HepG2 (cell line): ENCODE measurements around the gene TTLL6. TPM values are rescaled to one million over a fixed set of nuclear protein-coding genes. Genes with fewer than 3 reads are reported as not detected.

ENCODE experiments used
- ATF4 ChIP-seq, 2 experiments: fragments of 450-650 bp in 1 of 2; sonication (generic) in 1 of 2; formaldehyde crosslinking; IDR thresholded peaks; 2 replicates each; pipeline versions ENCODE4 v1.5.0 to v1.8.0; 2020 to 2022; ENCODE audit warnings: mild to moderate bottlenecking in 1 of 2, missing genetic modification reagents in 1 of 2
- ATRX ChIP-seq: sonication (generic); formaldehyde crosslinking; IDR thresholded peaks from 2 replicates; pipeline ENCODE4 v1.4.0; 2020; ENCODE audit warnings: missing genetic modification reagents, borderline replicate concordance
- CEBPB ChIP-seq: IDR thresholded peaks from 2 replicates; pipeline ENCODE4 v1.6.1; 2011; ENCODE audit warnings: low read depth, low read length, improper control_type of control experiment, borderline replicate concordance
- CEBPG ChIP-seq: IDR thresholded peaks from 2 replicates; pipeline ENCODE4 v1.6.1; 2016
- DRAP1 ChIP-seq: IDR thresholded peaks from 2 replicates; pipeline ENCODE4 v1.6.1; 2016; ENCODE audit warnings: missing genetic modification reagents, missing compliant biosample characterization
- FOXK2 ChIP-seq: fragments of 450-650 bp; IDR thresholded peaks from 2 replicates; pipeline ENCODE4 v1.6.1; 2016
- GPBP1L1 ChIP-seq: sonication (generic); formaldehyde crosslinking; IDR thresholded peaks from 2 replicates; pipeline ENCODE4 v1.5.0; 2020; ENCODE audit warnings: mild to moderate bottlenecking, missing genetic modification reagents
- IRF1 ChIP-seq: sonication (generic); formaldehyde crosslinking; IDR thresholded peaks from 2 replicates; pipeline ENCODE4 v1.4.0; 2020; ENCODE audit warnings: low read depth, mild to moderate bottlenecking, missing genetic modification reagents
- LCORL ChIP-seq, 2 experiments: fragments of 450-650 bp in 1 of 2; sonication (generic) in 1 of 2; formaldehyde crosslinking in 1 of 2; IDR thresholded peaks; 2 replicates each; pipeline versions ENCODE4 v1.5.0 to v1.6.1; 2017 to 2020; ENCODE audit warnings: antibody characterized with exemption in 1 of 2, missing genetic modification reagents in 1 of 2
- MBD4 ChIP-seq: IDR thresholded peaks from 2 replicates; pipeline ENCODE4 v1.6.1; 2012; ENCODE audit warnings: low read length, inconsistent platforms, borderline replicate concordance
- MED8 ChIP-seq: sonication (generic); formaldehyde crosslinking; IDR thresholded peaks from 2 replicates; pipeline ENCODE4 v1.8.1; 2023; ENCODE audit warnings: mild to moderate bottlenecking, missing genetic modification reagents; ENCODE audit not compliant: insufficient replicate concordance
- MEF2D ChIP-seq: sonication (generic); formaldehyde crosslinking; IDR thresholded peaks from 2 replicates; pipeline ENCODE4 v1.5.1; 2020; ENCODE audit warnings: mild to moderate bottlenecking, missing genetic modification reagents
- NCOA1 ChIP-seq: sonication (generic); formaldehyde crosslinking; IDR thresholded peaks from 2 replicates; pipeline ENCODE4 v1.9.0; 2021; ENCODE audit warnings: missing genetic modification reagents
- SETDB1 ChIP-seq: sonication (generic); formaldehyde crosslinking; IDR thresholded peaks from 2 replicates; pipeline ENCODE4 v1.5.1; 2020; ENCODE audit warnings: missing genetic modification reagents, mild to moderate bottlenecking, borderline replicate concordance
- ZBTB44 ChIP-seq: sonication (generic); formaldehyde crosslinking; IDR thresholded peaks from 2 replicates; pipeline ENCODE4 v1.4.0; 2020; ENCODE audit warnings: missing genetic modification reagents
- ZFP91 ChIP-seq: sonication (generic); formaldehyde crosslinking; IDR thresholded peaks from 2 replicates; pipeline ENCODE4 v1.9.0; 2022; ENCODE audit warnings: missing genetic modification reagents, mild to moderate bottlenecking, borderline replicate concordance
- ZKSCAN5 ChIP-seq: sonication (generic); formaldehyde crosslinking; IDR thresholded peaks from 2 replicates; pipeline ENCODE4 v1.5.1; 2020; ENCODE audit warnings: mild to moderate bottlenecking, missing genetic modification reagents
- ZNF121 ChIP-seq: sonication (generic); formaldehyde crosslinking; IDR thresholded peaks from 2 replicates; pipeline ENCODE4 v1.5.0; 2020; ENCODE audit warnings: mild to moderate bottlenecking, missing genetic modification reagents
- ZNF160 ChIP-seq: sonication (generic); formaldehyde crosslinking; IDR thresholded peaks from 2 replicates; pipeline ENCODE4 v1.8.0; 2022; ENCODE audit warnings: mild to moderate bottlenecking, inconsistent platforms, missing genetic modification reagents
- ZNF737 ChIP-seq: sonication (generic); formaldehyde crosslinking; IDR thresholded peaks from 2 replicates; pipeline ENCODE4 v1.5.0; 2020; ENCODE audit warnings: missing genetic modification reagents, mild to moderate bottlenecking, borderline replicate concordance
- ZNF770 ChIP-seq: sonication (generic); formaldehyde crosslinking; IDR thresholded peaks from 2 replicates; pipeline ENCODE4 v1.5.0; 2020; ENCODE audit warnings: mild to moderate bottlenecking, missing genetic modification reagents
- polyA plus RNA-seq, 8 experiments: library from polyadenylated mRNA; depleted of rRNA in 3 of 8; stranded (reverse) in 7 of 8; unstranded in 1 of 8; fragments of >200 nt; fragmentation: Illumina TruSeq in 4 of 8; extraction: Trizol in 4 of 8; gene quantifications; 2 replicates each; pipeline versions ENCODE4 v1.2.1 to v1.2.3, GENCODE V29; 2011 to 2016; ENCODE audit warnings: low read depth in 4 of 8, missing spikeins in 1 of 8, mixed read lengths in 1 of 8; ENCODE audit not compliant: insufficient read depth in 1 of 8
- total RNA-seq, 5 experiments: library from RNA; depleted of rRNA; stranded (reverse); fragments of >200 nt; fragmentation: Illumina TruSeq; extraction: Trizol; gene quantifications; 2 replicates each; pipeline ENCODE4 v1.2.3, GENCODE V29; 2016; ENCODE audit warnings: low read depth in 1 of 5

TTLL6 gene
- total and polyA plus RNA-seq, 2 of the 13 experiments (the other 11 are each of a cell fraction or from before 2014, with no cell fraction given) = 0.04 to 0.08 TPM

GRCh38 chr17:48818361-48818841 lies 1.4 kb upstream of the TTLL6 start (continued):
- no peak for TF ChIP-seq ZNF770
- TF ChIP-seq DRAP1 = no peak
- TF ChIP-seq CEBPG (CRISPR knock-in tag) = 0 out of 2 replicates have a peak, but pooled peaks have one; percentile 22
- TF ChIP-seq GPBP1L1 (CRISPR knock-in tag) = 0 out of 2 replicates have a peak, but pooled peaks have one; percentile 81
- TF ChIP-seq CEBPB = peak; percentile 31; the same call in 1 of the 2 replicates
- TF ChIP-seq SETDB1 (CRISPR knock-in tag) = no peak
- no peak for TF ChIP-seq ATRX (CRISPR knock-in tag)
- TF ChIP-seq IRF1 (CRISPR knock-in tag) = no peak
- TF ChIP-seq NCOA1 = 0 out of 2 replicates have a peak, but pooled peaks have one; percentile 35
- TF ChIP-seq ZBTB44 = no peak
- TF ChIP-seq ZNF160 (CRISPR knock-in tag) = no peak
- no peak for TF ChIP-seq MEF2D (CRISPR knock-in tag)
- no peak for TF ChIP-seq ZFP91
- peak; percentile 56; the same call in 1 of the 2 replicates for TF ChIP-seq ZNF121 (CRISPR knock-in tag)
- no peak for TF ChIP-seq FOXK2
- no peak for TF ChIP-seq ATF4 (CRISPR knock-in tag; IDR thresholded peaks at IDR 0.05)
- TF ChIP-seq LCORL (IDR thresholded peaks at IDR 0.05) = no peak
- TF ChIP-seq LCORL (CRISPR knock-in tag; IDR thresholded peaks at IDR 0.05) = peak; percentile 37; the same call in 1 of the 2 replicates
- no peak for TF ChIP-seq ZKSCAN5 (CRISPR knock-in tag)
- no peak for TF ChIP-seq MED8 (CRISPR knock-in tag)
- TF ChIP-seq MBD4 = no peak
- 0 out of 2 replicates have a peak, but pooled peaks have one; percentile 18 for TF ChIP-seq ZNF737 (CRISPR knock-in tag)
